GM12892 (cell line): ENCODE measurements around the gene ACY1.

Experiments used
- POLR2A ChIP-seq: IDR thresholded peaks from 2 replicates; pipeline ENCODE4 v1.6.1; 2011; ENCODE audit warnings: low read depth, low read length, control low read depth
- POLR2AphosphoS5 ChIP-seq: IDR thresholded peaks from 2 replicates; pipeline ENCODE4 v1.6.1; 2011; ENCODE audit warnings: low read depth, low read length, control low read depth
- TAF1 ChIP-seq: IDR thresholded peaks from 2 replicates; pipeline ENCODE4 v1.6.1; 2011; ENCODE audit warnings: low read depth, mild to moderate bottlenecking, control low read depth, low read length, borderline replicate concordance

DNA sequence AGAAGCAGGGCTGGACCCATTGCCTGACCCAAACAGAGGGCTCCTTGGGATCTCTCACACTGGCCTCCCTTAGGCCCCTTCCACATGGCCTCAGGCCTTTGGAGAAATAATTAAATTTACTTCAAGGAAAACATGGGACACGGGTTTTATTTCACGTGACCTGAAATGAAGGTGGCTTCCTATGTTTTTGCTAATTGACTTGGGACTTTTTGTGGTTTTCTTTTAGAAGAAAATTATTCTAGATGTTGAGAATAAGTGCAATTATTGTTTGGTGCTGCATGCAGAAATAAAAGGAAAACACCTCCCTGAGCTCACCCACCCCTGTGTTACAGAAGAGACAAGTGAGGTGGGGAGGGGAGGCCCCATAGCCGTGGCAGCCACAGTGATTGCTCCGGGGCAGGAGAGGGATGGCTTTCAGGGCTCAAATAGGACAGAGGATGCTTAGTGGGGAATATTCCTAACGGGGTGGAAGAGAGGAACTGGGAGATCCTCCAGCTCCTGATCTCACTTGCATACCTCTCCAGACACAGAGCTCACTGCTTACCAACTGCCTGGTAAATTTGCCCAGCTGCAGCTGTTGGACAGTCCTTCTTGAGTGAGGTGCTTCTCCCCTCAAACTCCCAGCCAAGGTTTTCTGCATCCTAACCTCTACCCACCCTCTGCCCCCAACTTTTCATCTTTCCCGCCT lies 41.6 kb downstream of the ACY1 start:
- TF ChIP-seq POLR2A (no peak), TAF1 (no peak), POLR2AphosphoS5 (no peak)
